ENCODE results near the gene NPPA. TPM values are rescaled to one million over a fixed set of nuclear protein-coding genes. Genes with fewer than 3 reads are reported as not detected.

Gene NPPA
- polyA plus RNA-seq, 1 experiment, result not detected

GRCh38 chr1:11869104-11869503 is 21.5 kb upstream of the NPPA start:
- POLR2A ChIA-PET, result no interaction called here
- Histone ChIP-seq H3K4me3 (ENCODE audit: low read depth, low read length) (no peak overlapping the region), H3K27ac (ENCODE audit: low read depth, low read length) (no peak overlapping the region), H3K27me3 (ENCODE audit: control insufficient read depth, insufficient read depth, low read length) (peaks cover 15% of the 10 kb centered on the region), H3K9me3 (ENCODE audit: control insufficient read depth, insufficient read depth, low read length) (no peaks in the 10 kb centered on the region)
- no peak for DNase-seq (ENCODE audit: low read depth, low spot score)
- CTCF ChIA-PET, result interaction anchor here (1.4 kb wide), 1 partner anchor 25 kb away, joined by 5 read pairs; no protein-coding TSS in a partner anchor
- TF ChIP-seq CTCF (IDR thresholded peaks at IDR 0.05; ENCODE audit: low read depth, low read length), result no peak

- peaks cover 15% of the 10 kb centered on the region for H3K27me3 ChIP-seq (ENCODE audit: control insufficient read depth, insufficient read depth, low read length)
- no peaks in the 10 kb centered on the region for H3K9me3 ChIP-seq (ENCODE audit: control insufficient read depth, insufficient read depth, low read length)
- ChIA-PET CTCF (interaction anchor here (0.6 to 1.4 kb wide), 2 partner anchors 25 to 831 kb away, joined by 5 read pairs; no protein-coding TSS in a partner anchor), POLR2A (interaction anchor here (0.6 kb wide), 1 partner anchor 39 kb away, joined by 4 read pairs; no protein-coding TSS in a partner anchor)
- DNase-seq (ENCODE audit: low read depth, low spot score), result no peak
- no peak for TF ChIP-seq CTCF (IDR thresholded peaks at IDR 0.05; ENCODE audit: low read depth, low read length)
- H3K4me3 ChIP-seq (ENCODE audit: low read depth, low read length), result no peak overlapping the region
- H3K27ac ChIP-seq (ENCODE audit: low read depth, low read length), result no peak overlapping the region
These were observed 20.9 kb upstream of the NPPA start for GRCh38 chr1:11868331-11868980.

GRCh38 chr1:11862890-11863289 is 15.3 kb upstream of the NPPA start:
- ChIA-PET POLR2A (no interaction called here), CTCF (interaction anchor here (0.6 kb wide), 1 partner anchor 29 kb away, joined by 3 read pairs; no protein-coding TSS in a partner anchor)
- no peak for TF ChIP-seq CTCF (IDR thresholded peaks at IDR 0.05; ENCODE audit: low read depth, low read length)
- Histone ChIP-seq H3K27me3 (ENCODE audit: control insufficient read depth, insufficient read depth, low read length) (peaks cover 21% of the 10 kb centered on the region), H3K4me3 (ENCODE audit: low read depth, low read length) (no peak overlapping the region), H3K9me3 (ENCODE audit: control insufficient read depth, insufficient read depth, low read length) (no peaks in the 10 kb centered on the region), H3K27ac (ENCODE audit: low read depth, low read length) (no peak overlapping the region)
- no peak for DNase-seq (ENCODE audit: low read depth, low spot score)

- CTCF ChIA-PET, result no interaction called here
- POLR2A ChIA-PET, result no interaction called here
- H3K4me3 ChIP-seq (ENCODE audit: low read depth, low read length), result no peak overlapping the region
- no peaks in the 10 kb centered on the region for H3K9me3 ChIP-seq (ENCODE audit: control insufficient read depth, insufficient read depth, low read length)
- H3K27me3 ChIP-seq (ENCODE audit: control insufficient read depth, insufficient read depth, low read length), result peaks cover 27% of the 10 kb centered on the region
- DNase-seq (ENCODE audit: low read depth, low spot score), result no peak
- TF ChIP-seq CTCF (IDR thresholded peaks at IDR 0.05; ENCODE audit: low read depth, low read length), result no peak
- H3K27ac ChIP-seq (ENCODE audit: low read depth, low read length), result no peak overlapping the region
These were observed 13.0 kb upstream of the NPPA start for GRCh38 chr1:11860587-11860986.

- CTCF ChIA-PET, result no interaction called here
- H3K27ac ChIP-seq (ENCODE audit: low read depth, low read length), result no peak overlapping the region
- no peak for DNase-seq (ENCODE audit: low read depth, low spot score)
- H3K9me3 ChIP-seq (ENCODE audit: control insufficient read depth, insufficient read depth, low read length), result no peaks in the 10 kb centered on the region
- H3K4me3 ChIP-seq (ENCODE audit: low read depth, low read length), result no peak overlapping the region
- POLR2A ChIA-PET, result no interaction called here
- H3K27me3 ChIP-seq (ENCODE audit: control insufficient read depth, insufficient read depth, low read length), result peaks cover 27% of the 10 kb centered on the region
- TF ChIP-seq CTCF (IDR thresholded peaks at IDR 0.05; ENCODE audit: low read depth, low read length), result no peak
These were observed 12.5 kb upstream of the NPPA start for GRCh38 chr1:11860083-11860482.

Measured in AG04450 (cell line).